NCI-H2227 treated with DMSO at 0.1 percent for 48 hours (cell line): ENCODE measurements around the gene MAP9.
A peak's percentile ranks its signal among the peaks of the same experiment; 100 is the strongest.
"Not testable (repeated sequence)": the region's sequence is repeated elsewhere in the genome, so short reads cannot be mapped to it uniquely, and the experiment has no call there.

Experiments used
- DNase-seq: peaks from one replicate; lab custom pipeline; 2025; lab: John Stamatoyannopoulos, UW

Gene MAP9

GRCh38 chr4:155342142-155342541 is 34.6 kb downstream of the MAP9 start:
- no peak for DNase-seq

GRCh38 chr4:155339999-155340398 is 36.8 kb downstream of the MAP9 start:
- DNase-seq: no peak

DNA sequence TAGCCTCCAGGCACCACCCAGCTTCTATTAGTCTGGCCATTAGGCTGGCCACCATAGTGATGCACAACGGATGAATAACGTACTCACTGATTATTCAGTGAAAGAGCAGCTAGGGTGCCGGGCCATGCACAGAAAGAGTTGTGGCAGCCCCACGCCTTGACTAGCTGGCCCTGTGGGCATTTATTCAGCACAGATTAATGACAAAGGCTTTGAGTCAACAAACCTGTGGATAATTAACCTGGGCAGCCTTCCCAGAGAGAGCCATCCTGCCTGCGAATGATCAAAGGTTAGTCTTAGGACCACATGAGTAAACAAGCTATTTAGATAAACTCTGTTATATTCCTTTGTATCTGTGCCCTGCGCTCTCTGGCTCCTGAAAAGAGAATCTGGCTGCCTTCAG is 37.2 kb downstream of the MAP9 start:
- DNase-seq: no peak

- DNase-seq: no peak
These were observed 38.6 kb downstream of the MAP9 start for GRCh38 chr4:155338196-155338595.

DNA sequence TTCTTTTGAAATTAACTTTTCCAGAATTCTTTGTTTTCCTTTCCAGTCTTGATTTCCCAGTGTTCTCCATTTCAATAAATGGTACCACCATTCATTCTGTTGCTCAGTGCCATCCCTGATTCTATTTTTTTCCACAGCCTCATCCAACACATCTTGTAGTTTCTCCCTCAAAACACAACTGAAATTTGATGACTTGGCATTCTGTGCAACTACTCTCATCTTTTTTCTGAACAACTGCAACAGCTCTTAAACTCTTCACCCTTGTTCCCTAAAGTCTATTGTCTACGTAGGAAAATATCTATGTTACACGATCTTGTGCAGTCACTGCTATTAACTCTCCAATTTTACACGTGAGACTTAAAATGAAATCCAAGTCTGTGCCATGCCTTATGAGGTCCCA is 40.5 kb downstream of the MAP9 start:
- DNase-seq: no peak

DNA sequence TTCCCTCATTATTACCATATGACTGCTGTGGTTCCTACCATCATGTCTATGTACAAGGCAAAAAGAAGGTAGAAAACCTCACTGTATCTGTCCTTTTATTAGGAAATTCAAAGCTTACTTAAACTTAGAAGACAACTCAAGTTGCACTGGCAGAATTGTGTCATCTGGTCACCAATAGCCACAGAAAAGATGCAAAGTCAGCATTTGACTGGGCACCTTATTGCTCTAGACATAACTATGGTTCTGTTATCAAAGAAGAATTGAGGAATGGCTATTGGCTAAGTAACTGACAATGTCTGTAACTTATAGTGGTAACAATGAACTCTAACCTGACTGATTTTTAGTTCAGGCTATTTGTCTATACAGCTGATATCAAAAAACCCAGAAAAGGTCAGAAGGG is 45.3 kb downstream of the MAP9 start:
- DNase-seq: no peak

- no peak for DNase-seq
These were observed 54.0 kb downstream of the MAP9 start for GRCh38 chr4:155322782-155323181.

- no peak for DNase-seq
These were observed 55.8 kb downstream of the MAP9 start for GRCh38 chr4:155321006-155321405.

DNA sequence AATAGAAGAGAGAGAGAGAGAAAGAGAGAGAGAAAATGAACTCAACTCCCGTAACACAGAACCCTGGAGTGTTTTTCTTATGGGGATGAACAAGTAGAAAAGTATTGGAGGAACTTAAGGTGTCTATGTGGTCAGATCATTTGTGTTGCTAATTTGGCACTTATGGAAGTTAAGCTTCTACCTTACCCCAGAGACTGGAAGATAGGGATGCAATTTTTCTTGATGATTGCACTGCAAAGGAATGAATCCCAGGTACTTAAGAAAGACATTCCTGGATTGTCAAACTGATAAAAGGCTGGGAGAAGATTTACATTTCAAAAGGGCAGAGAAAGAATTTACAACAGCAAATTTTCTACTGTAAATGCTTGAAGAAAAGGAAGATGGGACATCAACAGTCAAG is 57.2 kb downstream of the MAP9 start:
- DNase-seq: no peak

DNA sequence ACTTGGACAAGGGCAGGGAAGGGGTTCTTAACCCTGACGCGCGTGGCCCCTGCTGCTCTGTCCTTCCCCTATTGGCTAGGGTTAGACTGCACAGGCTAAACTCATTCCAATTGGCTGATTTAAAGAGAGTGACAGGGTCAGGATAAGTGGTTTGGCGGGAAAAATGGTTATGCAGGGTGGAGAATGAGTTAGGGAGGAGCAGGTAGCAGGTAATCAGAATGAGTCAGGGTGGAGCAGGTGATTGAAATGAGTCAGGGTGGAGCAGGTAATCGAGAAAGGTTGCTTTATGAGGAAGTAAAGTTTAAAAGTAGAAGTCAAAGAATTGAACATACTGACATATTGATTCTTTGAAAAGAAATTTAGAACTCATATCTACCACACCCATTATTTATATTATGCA is 64.7 kb downstream of the MAP9 start:
- DNase-seq: not testable (repeated sequence)

GRCh38 chr4:155307731-155308277 is 69.0 kb downstream of the MAP9 start:
- DNase-seq: no peak

DNA sequence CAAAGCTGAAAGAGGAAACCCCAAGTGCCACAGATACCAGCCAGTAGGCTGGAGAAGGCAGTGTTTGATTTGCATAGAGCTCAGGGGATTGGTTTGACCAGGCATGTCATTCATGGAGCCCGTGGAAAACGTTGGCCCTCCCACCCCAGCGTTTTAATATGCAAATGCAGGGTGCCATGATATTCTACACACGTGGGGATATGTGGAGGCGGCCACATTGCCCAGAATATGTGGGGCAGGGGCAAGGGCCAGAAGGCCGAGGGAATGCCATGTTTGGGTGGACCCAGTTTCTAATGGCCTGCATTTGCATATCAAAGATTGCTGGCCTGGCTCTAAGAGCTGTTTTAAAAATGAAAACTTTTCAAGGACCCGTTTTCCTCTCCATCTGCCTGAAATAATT is 71.1 kb downstream of the MAP9 start:
- DNase-seq: peak; percentile 1

- no peak for DNase-seq
These were observed 72.4 kb downstream of the MAP9 start for GRCh38 chr4:155304375-155304774.

DNA sequence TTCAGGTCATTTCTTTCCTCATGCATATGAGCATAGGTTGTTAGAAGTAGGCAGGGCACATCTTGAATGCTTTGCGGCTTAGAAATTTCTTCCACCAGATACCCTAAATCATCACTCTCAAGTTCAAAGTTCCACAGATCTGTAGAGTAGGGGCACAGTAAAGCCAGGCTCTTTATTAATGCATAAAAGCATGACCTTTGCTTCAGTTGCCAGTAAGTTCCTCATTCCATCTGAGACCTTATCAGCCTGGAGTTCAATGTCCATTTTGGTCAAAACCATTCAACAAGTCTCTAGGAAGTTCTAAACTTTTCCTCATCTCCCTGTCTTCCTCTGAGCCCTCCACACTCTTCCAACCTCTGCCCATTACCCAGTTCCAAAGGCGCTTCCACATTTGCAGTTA is 77.7 kb downstream of the MAP9 start:
- no peak for DNase-seq
